Measurements from ENCODE around the gene ZNF581.

Gene ZNF581

GRCh38 chr19:55599468-55599841 is 44.0 kb upstream of the ZNF581 start, which contains the start of gene FIZ1:
Gene FIZ1 (minus strand): TSS chr19:55599517. CDS start chr19:55597865, 1,652 bp downstream.
- DNase-seq (ENCODE audit: low read depth): peak; percentile 97
- H3K4me3 ChIP-seq (ENCODE audit: control insufficient read depth, low read depth, low read length): peak within 1 kb of the TSS; percentile 87
- no peak for TF ChIP-seq CTCF (conservative IDR thresholded peaks at IDR 0.05; ENCODE audit: control insufficient read depth, insufficient read depth, low read depth, low read length)

GRCh38 chr19:55599842-55600661 is 43.4 kb upstream of the ZNF581 start, which contains the start of gene ZNF524:
Gene ZNF524 (plus strand): TSS chr19:55600288. CDS start chr19:55602113, 1,825 bp downstream.
- H3K4me3 ChIP-seq (ENCODE audit: control insufficient read depth, low read depth, low read length): peak within 1 kb of the TSS; percentile 87
- DNase-seq (ENCODE audit: low read depth): peak; percentile 82
- TF ChIP-seq CTCF (conservative IDR thresholded peaks at IDR 0.05; ENCODE audit: control insufficient read depth, insufficient read depth, low read depth, low read length): no peak

GRCh38 chr19:55600662-55601028 is 42.8 kb upstream of the ZNF581 start:
- peak overlapping the region; percentile 87 for H3K4me3 ChIP-seq (ENCODE audit: control insufficient read depth, low read depth, low read length)
- no peak for DNase-seq (ENCODE audit: low read depth)
- TF ChIP-seq CTCF (conservative IDR thresholded peaks at IDR 0.05; ENCODE audit: control insufficient read depth, insufficient read depth, low read depth, low read length): no peak

GRCh38 chr19:55601084-55601483 is 42.4 kb upstream of the ZNF581 start:
- no peak for DNase-seq (ENCODE audit: low read depth)
- no peak for TF ChIP-seq CTCF (conservative IDR thresholded peaks at IDR 0.05; ENCODE audit: control insufficient read depth, insufficient read depth, low read depth, low read length)
- peak overlapping the region; percentile 87 for H3K4me3 ChIP-seq (ENCODE audit: control insufficient read depth, low read depth, low read length)

GRCh38 chr19:55602104-55603001 is 41.1 kb upstream of the ZNF581 start:
- no peak for DNase-seq (ENCODE audit: low read depth)
- H3K4me3 ChIP-seq (ENCODE audit: control insufficient read depth, low read depth, low read length): no peak overlapping the region
- no peak for TF ChIP-seq CTCF (conservative IDR thresholded peaks at IDR 0.05; ENCODE audit: control insufficient read depth, insufficient read depth, low read depth, low read length)

- H3K4me3 ChIP-seq (ENCODE audit: control insufficient read depth, low read depth, low read length): no peak overlapping the region
- no peak for TF ChIP-seq CTCF (conservative IDR thresholded peaks at IDR 0.05; ENCODE audit: control insufficient read depth, insufficient read depth, low read depth, low read length)
- DNase-seq (ENCODE audit: low read depth): no peak
Measured at GRCh38 chr19:55603115-55603514, 40.3 kb upstream of the ZNF581 start.
